HG03565 (cell line): Measurements from ENCODE around the gene DOHH.

Source experiments
- ATAC-seq: cut with Tn5 transposase; IDR thresholded peaks from one replicate; pipeline ENCODE4 v1.9.1; 2021; ENCODE audit warnings: mild to moderate bottlenecking, moderate library complexity; ENCODE audit not compliant: unreplicated experiment

DOHH gene

DNA sequence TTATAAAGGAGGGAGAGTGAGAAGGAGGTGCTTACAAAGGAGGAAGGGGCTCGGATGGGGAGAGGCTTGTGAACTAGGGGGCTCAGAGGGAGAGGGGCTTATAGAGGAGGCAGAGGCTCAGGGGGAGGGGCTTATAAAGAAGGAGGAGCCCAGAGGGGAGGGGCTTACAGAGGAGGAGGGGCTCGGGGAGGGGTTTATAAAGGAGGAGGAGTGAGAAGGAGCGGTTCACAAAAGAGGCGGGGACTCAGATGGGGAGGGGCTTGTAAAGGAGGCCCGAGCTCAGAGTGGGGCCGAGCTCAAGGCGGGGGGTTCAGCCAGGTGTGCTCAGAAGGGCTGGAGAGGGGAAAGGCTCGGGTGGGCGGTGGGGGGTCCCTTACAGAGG lies 20.6 kb downstream of the DOHH start:
- no peak for ATAC-seq

DNA sequence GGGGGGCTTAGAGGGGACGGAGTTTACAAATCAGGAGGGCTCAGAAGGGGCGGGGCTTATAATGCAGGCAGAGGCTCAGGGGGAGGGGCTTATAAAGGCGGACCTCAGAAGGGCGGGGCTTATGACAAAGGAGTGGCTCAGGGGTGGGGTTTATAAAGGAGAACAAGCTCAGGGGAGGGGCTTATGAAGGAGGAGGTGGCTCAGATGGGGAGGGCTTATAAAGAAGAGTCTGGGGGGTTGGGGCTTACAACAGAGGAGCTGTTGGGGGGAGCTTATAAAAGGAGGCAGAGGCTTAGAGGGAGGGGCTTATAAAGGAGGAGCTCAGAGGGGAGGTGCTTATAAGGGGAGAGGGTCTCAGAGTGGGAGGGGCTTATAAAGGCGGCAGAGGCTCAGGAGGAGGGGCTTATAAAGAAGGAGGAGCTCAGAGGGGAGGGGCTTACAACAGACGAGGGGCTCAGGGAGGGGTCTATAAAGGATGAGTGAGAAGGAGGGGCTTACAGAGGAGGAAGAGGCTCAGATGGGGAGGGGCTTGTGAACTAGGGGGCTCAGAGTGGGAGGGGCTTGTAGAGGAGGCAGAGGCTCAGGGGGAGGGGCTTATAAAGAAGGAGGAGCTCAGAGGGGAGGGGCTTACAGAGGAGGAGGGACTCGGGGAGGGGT lies 21.2 kb downstream of the DOHH start:
- no peak for ATAC-seq

DNA sequence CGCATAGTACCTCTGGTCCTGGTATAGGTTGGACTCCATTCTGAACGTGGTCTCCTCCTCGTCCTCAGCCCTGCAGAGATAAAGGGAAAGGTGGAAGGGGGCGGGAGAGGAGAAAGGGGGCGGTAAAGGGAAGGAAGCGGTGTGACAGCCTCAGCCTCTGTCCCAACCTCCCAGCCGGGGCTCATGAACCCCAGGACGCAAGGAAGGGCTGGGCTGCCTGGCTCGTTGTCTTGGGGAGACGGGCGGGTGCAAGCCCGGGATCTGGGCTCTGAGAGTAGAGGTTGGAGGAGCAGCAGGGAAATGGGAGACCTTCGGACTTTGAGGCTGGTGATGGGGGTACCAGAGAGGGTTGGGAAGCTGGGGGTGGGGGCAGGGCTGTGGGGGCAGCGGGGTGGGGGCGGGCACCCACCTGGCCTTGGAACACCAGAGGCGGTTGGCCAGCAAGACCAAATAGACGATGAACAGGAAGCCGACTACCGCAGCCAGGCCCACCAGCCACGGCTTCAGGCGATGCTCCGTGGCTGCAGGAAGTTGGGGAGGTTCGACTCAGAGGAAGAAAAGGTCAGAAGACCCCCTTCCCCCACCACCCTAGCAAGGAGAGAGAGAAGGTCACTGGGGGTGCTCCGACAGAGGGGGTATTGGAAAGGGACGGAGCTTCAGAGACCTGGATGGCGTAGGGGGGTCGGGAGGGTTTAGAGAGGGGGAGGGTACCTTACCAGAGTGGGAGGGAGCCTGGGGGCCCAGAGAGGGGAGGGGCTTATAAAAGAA lies 21.9 kb downstream of the DOHH start:
- no peak for ATAC-seq

DNA sequence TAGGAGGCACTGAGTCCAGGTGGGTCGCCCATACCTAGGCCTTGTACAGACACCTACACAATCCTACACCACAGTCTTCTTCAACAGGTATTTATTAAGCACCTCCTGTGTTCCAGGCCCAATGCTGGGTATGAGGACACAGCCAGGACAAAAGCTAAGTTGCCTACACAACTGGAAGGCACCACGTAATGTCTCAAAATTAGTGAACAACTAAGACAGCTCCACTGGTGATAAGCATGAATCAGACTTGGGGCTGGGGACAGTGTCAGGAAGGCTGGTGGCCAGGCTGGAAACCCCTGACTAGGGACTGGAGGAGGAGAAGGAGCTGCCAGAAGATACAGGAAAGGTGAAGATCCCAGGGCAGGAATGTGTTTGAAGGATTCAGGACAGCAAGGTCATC lies 22.5 kb downstream of the DOHH start:
- ATAC-seq, result no peak

DNA sequence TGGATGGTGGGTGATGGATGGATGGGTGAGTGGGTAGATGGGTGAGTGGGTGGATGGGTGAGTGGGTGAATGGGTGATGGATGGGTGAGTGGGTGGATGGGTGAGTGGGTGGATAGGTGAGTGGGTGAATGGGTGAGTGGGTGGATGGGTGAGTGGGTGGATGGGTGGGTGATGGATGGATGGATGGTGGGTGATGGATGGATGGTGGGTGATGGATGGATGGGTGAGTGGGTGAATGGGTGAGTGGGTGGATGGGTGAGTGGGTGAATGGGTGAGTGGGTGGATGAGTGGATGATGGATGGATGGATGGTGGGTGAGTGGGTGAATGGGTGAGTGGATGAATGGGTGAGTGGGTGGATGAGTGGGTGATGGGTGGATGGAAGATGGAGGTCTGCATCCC lies 23.0 kb downstream of the DOHH start:
- no peak for ATAC-seq

DNA sequence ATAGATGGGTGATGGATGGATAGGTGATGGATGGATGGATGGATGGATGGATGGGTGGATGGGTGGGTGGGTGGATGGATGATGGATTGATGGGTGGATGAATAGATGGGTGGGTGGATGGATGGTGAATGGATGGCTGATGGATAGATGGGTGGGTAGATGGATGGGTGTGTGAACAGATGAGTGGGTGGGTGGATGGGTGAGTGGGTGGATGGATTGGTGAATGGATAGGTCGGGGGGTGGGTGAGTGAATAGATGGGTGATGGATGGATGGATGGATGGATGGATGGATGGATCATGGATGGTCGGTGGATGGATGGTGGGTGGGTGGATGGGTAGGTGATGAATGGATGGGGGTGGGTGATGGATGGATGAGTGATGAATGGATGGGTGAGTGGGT lies 23.6 kb downstream of the DOHH start:
- no peak for ATAC-seq

DNA sequence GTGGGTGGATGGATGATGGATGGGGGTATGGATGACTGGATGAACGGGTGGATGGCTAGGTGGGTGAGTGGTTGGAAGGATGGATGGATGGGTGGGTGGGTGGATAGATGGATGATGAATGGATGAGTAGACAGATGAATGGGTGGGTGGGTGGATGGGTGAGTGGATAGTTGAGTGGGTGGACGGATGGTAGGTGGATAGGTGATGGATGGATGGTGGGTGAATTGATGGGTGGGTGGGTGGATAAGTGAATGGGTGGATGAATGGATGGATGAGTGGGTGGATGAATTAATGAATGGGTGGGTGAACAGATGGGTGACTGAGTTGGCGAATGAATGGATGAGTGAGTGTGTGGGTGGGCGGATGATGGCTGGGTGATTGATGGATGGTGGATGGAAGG lies 25.0 kb downstream of the DOHH start:
- ATAC-seq, result no peak

DNA sequence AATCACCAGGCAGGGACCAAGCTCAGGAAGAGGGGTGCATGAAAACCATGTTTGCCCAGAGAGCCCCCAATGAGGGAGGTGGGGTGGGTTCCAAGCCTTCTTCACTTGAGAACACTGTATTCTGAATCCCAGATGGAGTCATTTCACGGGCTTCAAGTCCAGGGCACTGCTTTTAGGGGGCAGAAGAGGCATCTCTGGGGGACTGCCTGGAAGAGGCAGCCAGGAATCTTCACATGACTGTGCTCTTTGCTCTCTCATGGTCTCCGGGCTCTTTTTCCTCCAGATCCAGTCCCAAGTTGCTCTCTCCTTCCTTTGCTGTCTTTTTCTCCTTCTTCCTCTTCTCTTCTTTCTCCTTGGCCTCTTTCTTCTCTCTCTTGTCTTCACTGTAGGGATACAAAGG lies 25.9 kb downstream of the DOHH start:
- no peak for ATAC-seq

DNA sequence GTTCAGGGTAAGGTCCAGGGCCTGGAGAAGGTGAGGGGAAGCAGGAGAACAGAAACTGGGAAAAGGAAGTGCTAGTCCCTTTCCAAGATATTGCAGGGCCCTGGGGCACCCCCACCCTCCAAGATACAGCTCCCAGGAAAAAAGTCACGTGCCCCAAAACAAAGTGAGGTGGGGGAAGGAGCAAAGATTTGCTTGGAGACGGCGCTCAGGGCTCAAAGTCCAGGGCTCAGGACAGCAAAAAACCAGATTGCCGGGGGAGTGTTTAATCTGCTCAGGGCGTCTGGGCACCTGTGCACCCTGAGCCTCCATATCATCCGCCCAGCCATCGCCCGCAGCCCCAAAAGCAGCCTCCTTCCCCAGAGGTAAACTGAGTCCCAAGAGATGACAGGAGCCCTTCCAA lies 26.5 kb downstream of the DOHH start:
- no peak for ATAC-seq

DNA sequence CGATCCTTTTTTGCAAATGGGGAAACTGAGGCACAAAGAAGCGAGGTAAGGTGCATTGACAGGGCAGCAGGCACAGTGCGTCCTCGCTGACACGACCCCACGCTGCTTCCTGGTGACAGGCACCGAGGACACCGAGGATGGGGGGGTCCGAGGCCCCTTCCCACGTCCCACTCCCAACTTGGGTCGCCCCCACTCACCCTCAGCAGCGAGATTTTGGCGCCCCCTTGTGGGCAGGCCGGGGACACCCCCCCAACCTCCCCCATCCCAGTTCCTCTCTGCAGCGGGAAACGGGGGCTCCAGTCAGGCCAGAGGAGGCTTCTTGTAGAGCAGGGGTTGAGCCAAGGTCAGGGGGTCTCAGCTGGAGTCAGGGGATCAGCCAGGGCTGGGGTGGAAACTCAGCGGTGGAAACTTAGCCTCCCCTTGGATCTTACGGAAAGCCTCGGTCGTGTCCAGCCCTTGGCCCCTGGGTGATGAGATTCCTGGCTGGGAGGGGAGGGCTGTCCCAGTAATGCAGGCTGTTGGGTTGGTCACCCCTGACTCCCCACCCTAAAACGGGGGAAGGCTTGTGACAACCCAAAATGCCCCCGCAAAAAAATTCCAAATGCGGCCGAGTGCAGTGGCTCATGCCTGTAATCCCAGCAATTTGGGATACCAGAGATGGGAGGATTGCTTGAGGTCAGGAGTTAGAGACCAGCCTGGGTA lies 28.4 kb downstream of the DOHH start:
- ATAC-seq, result no peak

DNA sequence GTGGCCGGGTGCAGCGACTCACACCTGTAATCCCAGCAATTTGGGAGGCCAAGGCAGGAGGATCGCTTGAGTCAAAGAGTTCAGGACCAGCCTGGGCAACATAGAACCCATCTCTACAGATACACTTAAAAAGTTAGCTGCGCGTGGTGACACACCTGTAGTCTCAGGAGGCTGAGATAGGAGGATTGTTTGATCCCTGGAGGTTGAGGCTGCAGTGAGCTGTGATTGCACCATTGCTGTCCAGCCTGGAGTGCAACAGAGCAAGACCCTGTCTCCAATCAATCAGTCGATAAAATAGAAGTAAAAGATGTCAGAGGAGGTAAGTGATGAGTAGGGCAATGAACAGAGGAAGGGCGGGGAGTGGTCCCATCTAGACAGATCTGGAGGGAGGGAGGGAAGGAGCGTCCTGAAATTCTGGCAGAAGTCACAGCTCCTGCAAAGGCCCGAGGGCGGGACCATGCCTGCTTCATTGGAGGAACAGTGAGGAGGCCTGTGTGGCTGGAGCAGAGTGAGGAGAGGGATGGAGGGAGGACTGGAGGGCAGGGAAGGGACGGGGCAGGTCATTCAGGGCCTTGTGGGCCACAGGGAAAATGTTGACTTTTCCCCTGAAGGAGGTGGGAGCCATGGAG lies 29.9 kb downstream of the DOHH start:
- no peak for ATAC-seq

DNA sequence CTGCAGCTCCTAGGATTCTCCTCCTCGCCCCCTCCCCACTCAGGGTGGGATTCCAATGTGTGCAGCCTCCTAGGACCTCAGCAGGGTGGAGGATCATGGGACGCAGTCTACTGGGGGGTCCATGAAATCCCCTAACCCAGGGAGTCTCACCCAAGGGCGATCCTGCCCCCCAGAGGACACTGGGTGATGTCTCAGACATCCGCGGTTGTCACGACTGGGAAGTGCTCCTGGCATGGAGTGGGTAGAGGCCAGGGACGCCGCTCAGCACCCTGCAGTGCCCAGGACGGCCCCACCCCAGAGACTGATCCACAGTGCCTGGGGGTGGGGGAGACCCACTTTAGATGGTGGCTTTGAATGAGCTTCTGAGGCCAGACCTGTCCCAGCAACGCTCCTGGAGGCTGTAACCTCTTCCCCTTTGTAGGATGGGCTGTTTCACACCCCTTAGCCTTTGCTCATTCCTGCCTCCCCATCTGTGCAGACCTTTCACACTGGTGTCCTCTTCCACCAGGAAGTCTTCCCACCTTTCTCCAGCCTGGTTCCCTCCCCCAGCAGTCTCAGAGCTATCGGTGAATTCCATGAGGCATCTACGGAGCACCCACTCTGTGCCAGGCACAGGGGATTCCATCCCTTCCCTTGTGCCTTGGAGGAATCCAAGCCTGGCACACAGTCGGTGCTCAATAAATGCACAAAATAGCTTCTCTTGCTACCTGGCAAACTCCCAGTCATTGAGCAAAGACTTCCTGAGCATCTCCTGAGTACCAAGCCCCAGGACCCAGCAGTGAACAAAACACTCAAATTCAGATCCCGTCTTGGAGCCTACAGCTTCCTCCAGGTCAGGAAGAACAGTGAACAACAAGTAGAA lies 30.6 kb downstream of the DOHH start:
- ATAC-seq, result no peak

DNA sequence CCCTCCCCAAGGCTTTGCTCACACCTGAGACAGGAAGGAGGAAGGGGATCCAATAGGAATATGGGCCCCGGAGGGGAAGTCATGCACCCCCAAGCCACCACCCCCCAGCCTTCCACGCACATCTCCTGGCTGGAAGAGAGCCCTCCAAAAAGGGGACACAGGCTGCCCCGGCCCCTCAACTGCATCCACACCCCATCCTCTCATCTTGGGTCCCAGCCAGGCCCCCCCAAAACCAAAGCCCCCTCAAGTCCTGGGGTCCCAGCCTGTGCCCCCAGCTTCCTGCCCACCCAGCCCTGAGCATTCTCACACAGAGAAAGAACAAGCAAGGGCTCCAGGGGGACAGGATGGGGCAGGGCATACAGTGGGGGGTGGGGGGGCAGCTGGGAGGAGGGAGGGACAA lies 32.3 kb downstream of the DOHH start:
- no peak for ATAC-seq

DNA sequence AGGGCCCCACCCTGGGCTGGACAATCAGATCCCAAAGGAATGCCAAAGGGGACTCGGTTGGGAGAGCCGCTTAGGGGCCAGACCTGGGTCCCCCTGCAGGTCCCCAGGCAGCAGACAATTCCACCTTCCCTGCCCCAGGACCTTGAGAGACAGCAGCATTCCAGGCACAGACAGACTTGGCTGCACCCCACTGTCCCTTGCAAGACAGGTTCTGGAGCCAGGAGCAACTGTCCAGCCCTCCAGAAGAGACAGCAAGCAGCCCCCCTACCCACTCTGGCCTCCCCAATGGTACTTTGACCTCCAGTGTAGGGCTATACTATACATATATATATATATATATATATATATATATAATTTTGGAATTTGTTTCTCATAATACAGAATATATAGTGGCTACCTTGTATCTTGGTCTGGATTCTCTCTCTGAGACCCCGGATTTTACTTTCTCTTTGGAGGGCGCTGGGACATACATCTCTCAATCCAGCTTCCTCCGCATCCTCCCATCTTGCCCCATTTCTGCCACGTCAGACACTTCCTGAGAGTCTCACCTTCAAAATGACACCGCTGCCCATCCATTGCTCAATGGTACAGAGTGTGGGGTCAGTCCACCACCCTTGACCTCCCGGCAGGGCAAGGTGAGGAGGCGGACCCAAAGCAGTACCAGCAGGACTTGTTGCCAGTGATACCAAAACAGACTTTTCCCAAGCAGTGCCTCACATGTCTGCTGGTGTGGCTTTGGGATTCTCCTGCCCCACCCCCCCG lies 32.9 kb downstream of the DOHH start:
- ATAC-seq, result no peak

DNA sequence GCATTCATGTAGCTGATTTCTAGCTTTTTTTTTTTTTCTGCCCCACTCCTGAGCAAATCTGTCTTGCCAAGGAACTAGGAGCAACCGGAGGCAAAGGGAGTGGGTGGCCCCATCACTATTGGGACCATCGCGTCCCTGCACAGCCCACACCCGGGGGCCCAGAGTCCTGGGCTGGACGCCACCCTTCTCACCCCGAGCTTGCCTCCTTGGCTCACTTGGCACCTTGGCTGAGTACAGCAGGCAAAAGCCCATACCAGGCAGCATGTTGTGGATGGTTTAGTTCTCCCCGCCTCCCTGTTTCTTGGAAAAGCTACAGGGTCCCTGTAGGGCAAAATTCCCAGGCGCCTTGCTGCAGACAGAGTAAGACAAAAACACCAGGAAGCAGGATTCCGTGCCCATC lies 33.8 kb downstream of the DOHH start:
- ATAC-seq, result no peak

DNA sequence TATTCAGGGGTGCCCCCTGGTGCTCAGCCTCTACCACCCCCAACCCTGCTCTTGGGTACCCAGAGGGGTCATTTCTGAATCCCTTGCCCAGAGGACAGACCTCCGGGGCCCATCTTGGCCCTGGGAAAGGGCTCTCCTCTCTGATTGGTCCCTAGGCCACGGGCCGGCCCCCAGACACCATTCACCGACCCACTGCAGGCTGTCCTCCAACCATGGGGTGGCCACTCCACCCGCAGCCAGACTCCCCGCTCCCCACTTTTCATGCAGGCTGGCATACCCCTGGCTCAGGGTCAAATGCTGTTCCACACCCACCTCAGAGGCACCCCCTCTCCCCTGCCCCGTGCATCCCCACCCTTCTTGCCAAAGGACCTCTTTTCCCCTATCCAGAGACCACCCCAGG lies 34.9 kb downstream of the DOHH start:
- ATAC-seq, result no peak

DNA sequence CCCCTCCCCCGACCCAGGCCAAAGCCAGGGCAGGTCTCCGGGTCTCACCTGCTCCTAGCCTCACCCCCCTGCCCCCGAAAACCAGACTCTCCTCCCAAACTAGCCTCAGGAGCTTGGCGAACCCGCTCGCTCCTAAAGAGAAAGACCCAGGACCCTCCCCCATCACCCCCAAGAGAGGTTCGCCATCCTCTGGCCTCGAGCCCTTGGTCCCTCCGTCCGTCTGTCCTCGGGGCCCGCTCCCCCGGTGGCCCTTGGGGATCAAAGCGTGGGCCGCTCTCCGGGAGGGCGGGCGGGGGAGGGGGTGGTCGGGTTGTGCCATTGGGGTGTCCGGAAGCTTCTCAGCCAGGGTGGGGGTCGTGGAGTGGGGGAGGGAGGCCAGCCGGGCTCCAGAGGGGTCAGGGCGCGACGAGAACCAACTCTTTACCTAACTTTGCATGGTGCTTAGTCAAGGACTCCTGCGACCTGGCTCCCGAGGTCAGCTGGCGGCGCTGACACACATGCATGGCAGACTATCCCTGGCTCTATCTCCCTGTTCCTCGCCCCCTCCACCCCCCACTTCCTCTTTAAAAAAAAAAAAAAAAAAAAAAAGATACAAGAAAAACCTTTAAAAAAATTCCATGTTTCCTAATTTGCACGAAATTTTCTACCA lies 35.8 kb downstream of the DOHH start:
- no peak for ATAC-seq

DNA sequence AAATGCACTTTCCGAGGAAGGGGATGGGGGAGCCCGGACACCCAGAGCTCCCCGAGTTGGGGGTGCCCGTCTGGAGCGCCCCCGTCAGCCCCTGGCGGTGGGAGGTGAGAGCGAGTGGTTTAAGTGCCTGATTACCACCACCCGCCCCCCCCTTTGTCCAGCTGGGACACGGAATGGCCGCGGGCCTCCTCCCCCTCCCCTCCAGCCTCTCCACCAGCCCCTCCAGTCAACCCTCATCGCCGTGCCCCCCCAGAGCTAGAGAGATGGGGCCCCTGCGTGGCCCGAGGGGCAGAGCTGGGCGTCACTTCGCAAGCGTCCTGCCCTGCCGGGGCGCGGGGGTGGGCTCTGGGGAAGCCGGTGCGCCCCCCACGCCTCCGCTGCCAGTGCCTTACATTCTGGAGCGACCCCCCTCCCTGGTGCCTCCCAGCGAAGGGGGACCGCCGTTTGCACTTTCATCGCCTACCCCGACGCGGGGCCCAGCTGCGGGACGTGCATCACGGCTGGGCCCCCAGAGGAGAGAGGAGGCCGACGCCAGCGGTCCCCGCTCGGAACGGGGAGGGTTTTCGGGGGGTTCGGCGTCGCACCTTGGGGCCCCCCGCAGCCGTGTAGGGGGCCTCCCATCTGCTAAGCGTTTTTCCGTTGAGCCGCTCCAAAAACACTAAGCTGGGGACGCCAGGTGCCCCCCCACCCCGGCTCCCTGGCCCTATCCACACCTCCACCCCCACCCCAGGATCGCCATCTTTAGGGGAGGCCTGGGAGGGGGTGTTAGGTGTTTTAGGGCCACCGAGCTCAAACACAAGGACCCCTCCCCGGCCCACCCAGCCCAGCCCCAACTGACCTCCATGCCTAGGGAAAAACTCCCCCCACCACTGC lies 36.5 kb downstream of the DOHH start:
- ATAC-seq, result no peak
